ENCODE results near the gene SSR3. TPM values are rescaled to one million over a fixed set of nuclear protein-coding genes. Genes with fewer than 3 reads are reported as not detected.

SSR3 gene
- total and polyA plus RNA-seq, 2 of the 13 experiments (the other 11 are each of a cell fraction or from before 2014, with no cell fraction given) = 229 to 325 TPM

- TF ChIP-seq RCOR2 (CRISPR knock-in tag; IDR thresholded peaks at IDR 0.05) (no peak), MAZ (IDR thresholded peaks at IDR 0.05; ENCODE audit: borderline replicate concordance, low read depth, low read length) (no peak), MAZ (CRISPR knock-in tag; IDR thresholded peaks at IDR 0.05; ENCODE audit: low read depth) (no peak)
Observed at GRCh38 chr3:156522673-156523072, 32.2 kb downstream of the SSR3 start (continued).

- Histone ChIP-seq H3K36me3 (replicated peaks in 1 of 2; ENCODE audit: control insufficient read depth in 1 of 2, insufficient read depth in 2 of 2, low read length in 2 of 2) (no peaks in the 10 kb centered on the region), H2AFZ (ENCODE audit: low read length) (no peak overlapping the region), H3K4me3 (replicated peaks in 1 of 3; ENCODE audit: insufficient read depth in 1 of 3, low read depth in 2 of 3, low read length in 3 of 3) (no peak overlapping the region), H3K9ac (ENCODE audit: insufficient read depth, low read depth, low read length) (no peak overlapping the region), H3K9me3 (ENCODE audit: low read length) (no peaks in the 10 kb centered on the region), H3K27me3 (ENCODE audit: control insufficient read depth in 1 of 2, insufficient read depth in 2 of 2, low read length in 2 of 2) (no peaks in the 10 kb centered on the region), H3K4me2 (ENCODE audit: low read depth, low read length) (no peak overlapping the region), H3K27ac (ENCODE audit: extremely low read length, insufficient read depth, low read length) (no peak overlapping the region), H3K79me2 (ENCODE audit: insufficient read depth, low read length) (no peaks in the 10 kb centered on the region), H4K20me1 (ENCODE audit: insufficient read depth, low read length) (no peaks in the 10 kb centered on the region), H3K4me1 (ENCODE audit: insufficient read depth, low read length) (peaks cover 14% of the 10 kb centered on the region)
- FAIRE-seq (no peak), ATAC-seq (peak; percentile 25; the same call in 1 of the 3 replicates), DNase-seq (ENCODE audit: low spot score) (no peak)
- no TSS peak for BruUV-seq (replicated peaks)
- CTCF ChIA-PET (ENCODE audit: low intra/inter-chr PET ratio, low total read pairs) = no interaction called here
- intact Hi-C loops (cut with micrococcal nuclease; ENCODE audit: unreplicated experiment) = loop anchor here (2.0 kb wide), 1 partner anchor 15 kb away; no protein-coding TSS in a partner anchor
- WGBS (ENCODE audit: low lambda C conversion rate) = 73% methylated on average over 1 of the region's 1 CpG
- POLR2A ChIA-PET = no interaction called here
- TF ChIP-seq HINFP (CRISPR knock-in tag; IDR thresholded peaks at IDR 0.05; ENCODE audit: low read depth) (no peak), ZBTB21 (CRISPR knock-in tag; IDR thresholded peaks at IDR 0.05) (no peak), SRSF4 (IDR thresholded peaks at IDR 0.05; ENCODE audit: low read depth, low read length, poor library complexity, severe bottlenecking) (no peak), ELF4 (CRISPR knock-in tag; IDR thresholded peaks at IDR 0.05; ENCODE audit: borderline replicate concordance) (no peak)
- TF ChIP-seq, protein P1, sequence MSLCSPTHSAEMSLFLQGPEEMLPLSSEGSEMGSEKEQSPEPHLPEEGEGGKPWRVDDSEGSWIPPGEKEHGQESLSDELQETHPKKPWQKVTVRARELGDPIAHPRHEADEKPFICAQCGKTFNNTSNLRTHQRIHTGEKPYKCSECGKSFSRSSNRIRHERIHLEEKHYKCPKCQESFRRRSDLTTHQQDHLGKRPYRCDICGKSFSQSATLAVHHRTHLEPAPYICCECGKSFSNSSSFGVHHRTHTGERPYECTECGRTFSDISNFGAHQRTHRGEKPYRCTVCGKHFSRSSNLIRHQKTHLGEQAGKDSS (CRISPR knock-in tag; IDR thresholded peaks at IDR 0.05; ENCODE audit: borderline replicate concordance, low read depth) = no peak
- in situ Hi-C loops (cut with HindIII; ENCODE audit: extremely low pct_ligation_motif_present, low pct_unique_long_range_greater_than_20kb) = loop anchor here (25.0 kb wide), 1 partner anchor 357 kb away; no protein-coding TSS in a partner anchor
Observed at GRCh38 chr3:156519758-156520162, 35.2 kb downstream of the SSR3 start.
